ENCODE results near the gene CCL2. TPM values are rescaled to one million over a fixed set of nuclear protein-coding genes. Genes with fewer than 3 reads are reported as not detected.

CCL2 gene
- total and polyA plus RNA-seq, 2 experiments from 2014 or later, result 1.5 to 18.5 TPM

- TF ChIP-seq CTCF (conservative IDR thresholded peaks at IDR 0.05; ENCODE audit: low read depth in 2 of 2), result no peak
- TF ChIP-seq NANOG (IDR thresholded peaks at IDR 0.05; ENCODE audit: borderline replicate concordance), result no peak
These were observed 36.3 kb upstream of the CCL2 start (continued) for GRCh38 chr17:34218748-34219147.

GRCh38 chr17:34219405-34219804 is 35.7 kb upstream of the CCL2 start:
- ATAC-seq (no peak), DNase-seq (ENCODE audit: low spot score) (no peak)
- no peaks in the 10 kb centered on the region for H3K27me3 ChIP-seq (ENCODE audit: insufficient read depth)
- H3K79me2 ChIP-seq (replicated peaks; ENCODE audit: insufficient read depth), result no peaks in the 10 kb centered on the region
- H3K9me2 ChIP-seq (ENCODE audit: insufficient read depth), result 0 out of 2 replicates have a peak, but pooled peaks cover 17% of the 10 kb centered on the region
- no peaks in the 10 kb centered on the region for H3K4me1 Mint-ChIP-seq
- H3K27ac Mint-ChIP-seq, result no peak overlapping the region
- H3K4me2 ChIP-seq, result no peak overlapping the region
- no peaks in the 10 kb centered on the region for H3K4me1 ChIP-seq (ENCODE audit: insufficient read depth)
- H3F3A ChIP-seq (replicated peaks; ENCODE audit: low read depth), result no peaks in the 10 kb centered on the region
- H4K20me1 ChIP-seq (replicated peaks; ENCODE audit: insufficient read depth), result no peaks in the 10 kb centered on the region
- H3K36me3 Mint-ChIP-seq (ENCODE audit: low read depth), result peaks cover 12% of the 10 kb centered on the region
- H3K4me3 ChIP-seq, result no peak overlapping the region
- peaks cover 1% of the 10 kb centered on the region for H3K27me3 Mint-ChIP-seq (ENCODE audit: insufficient read depth, low read depth, poor library complexity)
- peaks cover 36% of the 10 kb centered on the region for H3K9me3 Mint-ChIP-seq
- H3K36me3 ChIP-seq (ENCODE audit: insufficient read depth), result no peaks in the 10 kb centered on the region
- 0 out of 2 replicates have a peak overlapping the region, but pooled peaks have one; percentile 18 for H2AFZ ChIP-seq
- no peak overlapping the region for H3K27ac ChIP-seq (ENCODE audit: low read depth)
- no peak overlapping the region for H3K4me3 Mint-ChIP-seq
- TF ChIP-seq EZH2phosphoT487 (IDR thresholded peaks at IDR 0.05; ENCODE audit: unreplicated experiment) (no peak), JUNB (IDR thresholded peaks at IDR 0.05; ENCODE audit: unreplicated experiment) (no peak), EZH2 (IDR thresholded peaks at IDR 0.05; ENCODE audit: low read depth, unreplicated experiment) (no peak), ZNF331 (CRISPR knock-in tag; IDR thresholded peaks at IDR 0.05; ENCODE audit: low read depth) (no peak), REST (IDR thresholded peaks at IDR 0.05; ENCODE audit: unreplicated experiment) (no peak), CREB1 (CRISPR knock-in tag; IDR thresholded peaks at IDR 0.05; ENCODE audit: low read depth) (no peak), POLR2AphosphoS5 (IDR thresholded peaks at IDR 0.05; ENCODE audit: low read depth) (no peak), CTCF (conservative IDR thresholded peaks at IDR 0.05; ENCODE audit: low read depth in 2 of 2) (no peak), ZNF462 (CRISPR knock-in tag; IDR thresholded peaks at IDR 0.05) (no peak)

All from GM23338 (cell line).